CD4-positive, alpha-beta T cell treated with Interleukin-6 at 100 ng/mL for 8 hours (primary cell): ENCODE measurements around the gene ITSN1.

ENCODE experiments used
- DNase-seq: peaks from one replicate; pipeline ENCODE4 v3.0.0-alpha.2; 2020; ENCODE audit warnings: mixed read lengths, low spot score

ITSN1 gene

DNA sequence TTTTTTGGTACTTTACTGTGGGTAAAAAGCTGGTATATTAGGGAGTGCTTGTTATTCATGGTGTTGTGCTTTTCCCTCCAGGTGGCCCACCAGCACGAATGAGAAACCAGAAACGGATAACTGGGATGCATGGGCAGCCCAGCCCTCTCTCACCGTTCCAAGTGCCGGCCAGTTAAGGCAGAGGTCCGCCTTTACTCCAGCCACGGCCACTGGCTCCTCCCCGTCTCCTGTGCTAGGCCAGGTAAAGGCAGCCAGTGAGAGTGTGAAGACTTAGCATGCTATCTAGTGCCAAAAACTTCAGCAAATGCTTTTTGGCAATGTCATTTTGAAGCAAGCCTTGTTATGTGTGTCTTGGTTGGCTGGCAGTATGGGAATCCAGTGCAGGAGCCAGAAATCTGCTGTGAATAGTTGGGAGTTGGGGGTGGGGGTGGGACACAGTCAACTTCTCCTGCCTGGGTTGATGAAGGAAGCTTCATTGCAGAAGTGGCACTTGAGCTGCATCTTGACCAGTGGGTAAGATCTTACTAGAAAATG, 171.6 kb downstream of the ITSN1 start:
- no peak for DNase-seq

DNA sequence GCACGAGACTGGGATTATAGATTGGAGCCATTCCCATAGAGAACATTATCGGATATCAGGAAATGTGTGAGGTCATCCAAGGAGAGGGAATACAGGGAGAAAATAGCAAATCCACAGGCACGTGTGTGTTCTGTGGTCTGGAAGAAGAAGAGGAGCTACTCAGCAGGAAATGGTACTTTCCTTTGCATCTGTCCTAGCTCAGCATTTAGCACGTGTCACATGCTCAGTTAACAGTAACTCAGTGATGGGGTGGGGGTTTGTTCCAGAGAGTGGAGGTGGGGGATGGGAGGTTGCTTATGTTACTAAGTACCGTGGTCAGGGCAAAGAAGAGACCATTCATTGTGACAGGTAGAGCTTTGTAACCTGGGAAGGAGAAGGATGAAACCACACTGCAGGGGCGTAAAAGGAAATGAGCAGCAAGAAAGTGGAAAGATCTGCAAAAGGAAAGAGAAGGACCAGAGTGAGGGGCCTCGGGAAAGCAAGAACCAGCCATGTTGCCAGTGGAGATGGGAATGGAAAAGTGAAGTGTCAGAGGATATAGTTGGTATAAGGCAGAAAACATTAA, 172.9 kb downstream of the ITSN1 start:
- no peak for DNase-seq

DNA sequence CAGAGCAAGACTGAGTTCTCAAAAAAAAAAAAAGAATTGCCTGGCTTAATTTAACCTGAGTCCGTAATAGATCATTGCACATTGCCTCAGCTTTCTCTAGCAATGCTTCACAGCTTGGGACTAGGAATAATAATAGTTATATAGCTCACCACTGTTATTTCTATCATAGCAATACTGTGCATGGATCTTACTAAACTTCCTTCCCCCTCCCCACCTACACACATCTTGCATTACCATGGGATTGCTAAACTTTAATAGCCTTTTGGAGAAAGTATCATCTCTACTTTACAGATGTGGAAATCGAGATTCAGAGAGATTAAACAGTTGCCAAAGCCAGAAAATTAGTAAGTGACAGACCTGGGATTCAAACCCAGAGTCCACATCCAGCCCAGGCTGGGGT, 173.9 kb downstream of the ITSN1 start:
- no peak for DNase-seq

DNA sequence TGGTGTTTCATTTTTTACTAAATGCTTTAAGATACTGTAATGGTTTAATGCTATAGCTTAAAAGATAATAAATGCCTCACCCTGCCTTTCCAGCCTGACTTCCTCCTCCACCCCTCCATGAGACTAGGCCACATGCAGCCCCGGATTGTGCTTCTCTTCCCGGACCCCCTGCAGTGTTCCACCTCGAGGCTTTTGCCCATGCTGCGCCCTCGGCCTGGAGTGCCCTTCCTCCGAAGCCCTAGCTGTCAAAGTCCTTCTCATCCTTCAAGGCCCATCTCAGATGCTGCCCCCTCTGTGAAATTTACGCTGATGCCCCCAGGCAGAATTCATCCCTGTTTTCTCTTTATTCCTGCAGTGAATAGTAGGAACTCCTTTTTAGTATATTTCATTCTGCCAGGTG, 174.8 kb downstream of the ITSN1 start:
- DNase-seq, result no peak

DNA sequence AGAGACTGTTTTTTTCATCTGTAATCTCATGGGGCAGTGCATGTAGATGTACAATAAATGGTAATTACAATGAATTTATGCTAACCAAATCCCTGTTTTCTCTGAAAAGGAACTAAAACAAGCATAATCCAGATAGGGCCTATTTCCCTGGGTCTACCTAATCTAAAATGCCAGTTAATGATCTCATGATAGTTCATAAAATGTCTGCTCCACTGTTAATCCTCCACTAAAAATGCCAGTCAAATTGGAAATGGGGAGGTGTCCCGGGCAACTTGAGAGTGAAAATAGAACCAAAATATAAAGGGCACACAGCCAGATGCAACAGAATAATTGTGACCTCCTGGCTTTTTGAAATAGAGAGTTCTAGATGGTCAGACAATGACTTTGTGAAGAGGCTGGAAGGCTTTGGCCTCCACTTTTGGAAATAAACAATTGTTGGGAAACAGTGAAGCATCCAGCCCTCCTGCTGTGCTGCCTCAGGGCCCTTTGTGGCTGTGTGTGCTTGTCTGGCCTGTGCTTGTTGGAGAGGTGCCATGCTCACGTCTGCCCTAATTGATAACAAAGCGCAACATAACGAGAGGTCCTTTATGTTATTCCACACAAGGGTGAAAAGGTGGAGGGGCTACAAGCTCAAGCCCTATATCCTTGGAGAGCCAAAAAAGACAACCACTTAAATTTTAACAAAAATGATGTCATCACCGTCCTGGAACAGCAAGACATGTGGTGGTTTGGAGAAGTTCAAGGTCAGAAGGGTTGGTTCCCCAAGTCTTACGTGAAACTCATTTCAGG, 175.6 kb downstream of the ITSN1 start:
- DNase-seq, result no peak

DNA sequence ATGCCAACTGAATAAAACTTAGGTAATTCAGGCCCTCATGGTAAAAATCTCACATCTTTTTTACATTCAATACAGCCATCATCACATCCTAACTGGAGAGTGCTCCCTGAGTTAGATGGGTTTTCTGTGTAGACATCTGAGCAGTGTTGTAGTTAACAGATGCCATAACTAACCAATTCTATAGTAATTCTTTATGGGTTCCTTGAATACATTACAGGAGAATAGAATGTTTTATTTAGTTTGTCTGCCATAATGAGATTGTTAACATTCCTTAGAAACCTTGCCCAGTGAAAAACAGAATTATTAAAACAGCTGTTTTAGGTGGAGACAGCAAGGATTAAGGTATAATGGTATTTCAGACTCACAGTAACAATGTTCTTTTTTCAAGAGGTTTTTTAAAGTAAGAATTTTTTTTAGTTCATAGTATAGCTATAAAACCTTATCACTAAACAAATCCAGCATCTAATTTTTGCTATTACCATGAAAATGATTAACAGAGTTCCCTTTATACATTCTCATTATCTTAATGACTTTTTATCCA, 178.0 kb downstream of the ITSN1 start:
- no peak for DNase-seq

DNA sequence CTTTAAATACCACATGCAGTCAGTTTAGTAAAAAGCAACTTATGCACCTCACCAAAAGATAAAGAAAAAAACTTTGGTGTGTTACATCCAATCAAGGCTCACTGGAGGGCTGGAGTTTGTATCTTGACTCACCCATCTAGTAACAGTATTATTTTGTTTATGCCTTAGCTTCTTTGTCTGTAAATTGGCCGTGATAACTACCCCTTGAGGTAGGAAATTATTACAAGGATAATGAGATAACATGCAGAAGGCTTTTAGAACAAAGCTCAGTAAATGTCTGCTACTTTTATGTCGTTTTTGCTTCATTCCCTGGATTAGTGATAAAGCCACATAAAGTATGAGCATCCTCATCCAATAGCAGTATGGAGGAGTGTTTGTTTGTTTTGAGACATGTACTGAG, 178.5 kb downstream of the ITSN1 start:
- no peak for DNase-seq

DNA sequence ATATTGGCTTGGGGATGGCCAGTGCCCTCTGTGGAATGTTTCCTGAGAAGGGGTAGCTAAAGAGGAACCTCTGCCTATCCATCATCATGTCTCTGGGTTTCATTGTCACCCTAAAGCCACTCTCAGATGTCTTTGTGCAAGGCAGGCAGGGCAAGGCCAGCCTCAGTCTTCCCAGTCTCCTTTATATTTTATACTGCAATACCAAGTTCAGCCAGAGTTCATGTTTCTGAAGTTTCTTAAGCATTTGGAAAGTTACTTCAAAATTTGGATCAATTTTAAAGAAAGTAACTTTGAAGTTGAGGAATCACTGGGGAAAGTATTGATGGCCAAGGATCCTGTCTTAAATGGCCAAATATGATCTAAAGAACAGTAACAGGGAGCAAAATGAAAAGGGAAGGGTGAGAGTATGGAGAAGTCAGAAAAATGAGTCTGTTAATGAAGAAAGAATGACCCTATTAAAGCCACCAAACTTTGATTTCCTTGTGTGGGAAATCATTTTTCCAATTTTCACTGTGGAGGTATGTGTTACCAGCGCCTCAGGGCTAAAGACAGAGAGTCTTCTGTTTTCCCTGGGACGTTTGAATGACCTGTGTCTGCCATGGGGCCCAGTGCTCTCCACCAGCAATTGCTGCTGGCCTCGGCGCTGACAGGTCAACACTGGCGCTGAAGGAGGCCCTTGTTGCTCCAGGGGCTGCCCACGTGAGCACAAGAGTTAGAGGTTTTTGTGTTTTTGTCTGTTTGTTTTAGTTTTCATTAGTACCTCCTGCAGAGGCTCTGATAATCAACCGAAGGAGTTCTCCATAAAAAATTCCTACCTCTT, 179.4 kb downstream of the ITSN1 start:
- no peak for DNase-seq

DNA sequence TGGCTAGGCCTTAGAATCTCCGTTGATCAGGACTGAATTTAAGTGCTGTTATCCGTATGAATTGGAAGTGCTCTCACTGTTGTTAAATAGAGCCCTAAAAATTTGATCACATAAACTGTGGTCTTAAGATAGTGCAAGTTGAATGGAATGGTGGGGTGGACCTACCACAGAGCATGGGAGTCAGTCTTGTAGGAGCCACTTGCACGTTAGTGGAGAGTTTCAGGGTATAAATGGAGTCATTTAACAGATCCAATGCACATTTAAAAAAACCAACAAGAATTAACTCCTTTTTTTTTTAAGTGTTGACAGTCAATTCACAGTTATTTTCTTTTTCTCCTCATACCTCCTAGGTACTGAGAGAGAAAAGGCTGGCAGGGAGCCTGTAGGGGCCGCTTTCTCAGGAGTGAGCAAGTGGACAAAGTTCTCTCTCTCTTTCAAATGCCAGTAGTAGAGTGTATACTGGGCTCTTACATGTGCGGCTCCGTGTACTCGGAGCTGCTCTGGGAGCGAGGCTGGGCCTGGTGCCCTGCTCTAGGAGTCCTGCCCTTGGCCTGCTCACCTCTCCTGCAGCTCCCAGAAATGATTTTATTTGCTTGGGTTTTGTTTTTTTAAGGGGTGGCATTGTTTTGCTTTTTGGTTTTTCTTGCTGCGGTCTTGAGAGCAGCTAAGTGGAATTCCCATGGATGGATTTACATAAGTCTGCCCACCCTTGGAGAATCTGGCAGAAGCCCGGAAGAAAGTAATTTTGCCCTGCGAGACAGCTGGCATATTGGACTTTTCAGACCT, 182.0 kb downstream of the ITSN1 start:
- no peak for DNase-seq

DNA sequence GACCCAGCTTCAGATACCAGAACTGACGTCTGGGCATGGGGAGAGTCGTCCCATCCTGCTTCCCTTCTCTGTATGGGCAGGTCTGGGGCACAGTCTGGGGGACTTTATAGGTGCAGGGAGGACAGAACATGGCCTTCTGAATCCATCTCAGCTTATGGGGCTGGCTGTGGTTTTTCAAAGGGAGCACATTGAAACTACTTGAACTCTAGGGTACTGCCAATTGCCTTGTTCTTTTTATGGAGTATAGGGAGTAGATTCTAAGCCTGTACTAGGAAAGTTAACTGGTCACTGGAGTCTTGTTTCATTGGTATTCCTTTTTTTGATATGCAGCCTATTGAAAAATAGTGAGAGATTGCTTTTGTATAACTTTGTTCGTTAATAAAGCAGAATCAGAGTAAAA, 183.1 kb downstream of the ITSN1 start:
- no peak for DNase-seq

DNA sequence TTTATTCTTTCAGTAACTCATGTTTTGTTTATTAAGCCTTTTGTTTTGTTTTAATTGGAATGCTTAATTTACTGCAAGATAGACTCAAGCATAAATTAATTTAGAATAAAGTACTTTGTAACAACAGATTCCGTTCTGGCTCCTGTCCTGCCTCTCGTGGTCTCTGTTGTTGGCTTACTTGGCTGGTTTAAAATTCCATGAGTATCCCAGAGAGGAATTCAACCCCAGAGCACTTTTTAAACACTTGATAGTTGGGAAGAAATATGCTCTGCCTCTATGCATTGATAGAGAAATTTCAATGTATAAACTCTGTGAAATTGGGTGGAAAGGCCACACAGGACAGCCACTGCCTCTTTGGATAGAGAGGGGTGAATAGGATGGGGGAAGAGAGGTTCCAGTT, 183.6 kb downstream of the ITSN1 start:
- DNase-seq, result no peak

DNA sequence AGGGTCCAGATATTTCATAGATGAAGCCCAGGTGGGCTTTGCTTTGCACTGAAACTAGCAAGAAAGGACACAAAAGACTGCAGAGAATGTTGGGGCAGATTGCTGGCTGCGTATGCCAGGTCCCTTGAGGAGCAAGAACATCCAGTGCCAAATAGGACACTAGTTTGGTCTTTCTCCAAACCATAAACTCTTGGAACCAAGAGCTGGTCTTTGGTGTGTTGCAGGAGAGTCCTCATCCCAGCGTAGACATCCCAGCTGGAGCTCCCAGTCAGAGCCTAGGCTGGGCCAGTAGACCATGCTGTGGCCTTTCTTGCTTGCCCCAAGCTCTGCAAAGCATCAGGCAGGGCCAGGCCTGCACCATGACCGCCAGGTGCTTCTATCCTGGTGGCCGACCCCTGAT, 185.8 kb downstream of the ITSN1 start:
- no peak for DNase-seq

DNA sequence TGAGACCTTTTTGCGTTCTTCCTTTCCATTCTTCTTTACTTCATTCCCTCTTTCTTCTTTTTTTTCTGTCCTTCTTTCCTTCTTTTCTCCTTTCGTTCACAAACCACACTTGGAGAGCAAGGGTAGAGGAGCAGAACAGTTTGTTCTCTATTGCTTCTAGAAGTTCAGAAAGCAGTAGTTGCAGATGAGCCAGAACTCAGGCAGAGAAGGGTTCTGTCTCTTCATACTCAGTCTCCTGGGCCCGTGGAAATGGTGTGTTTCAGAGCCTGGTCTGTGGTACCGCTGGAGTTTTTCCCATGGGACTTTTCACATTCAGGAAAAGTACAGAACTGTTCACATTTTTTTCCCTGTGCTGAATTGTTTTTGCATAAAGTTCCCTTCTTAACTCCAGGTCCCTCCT, 186.3 kb downstream of the ITSN1 start:
- no peak for DNase-seq

DNA sequence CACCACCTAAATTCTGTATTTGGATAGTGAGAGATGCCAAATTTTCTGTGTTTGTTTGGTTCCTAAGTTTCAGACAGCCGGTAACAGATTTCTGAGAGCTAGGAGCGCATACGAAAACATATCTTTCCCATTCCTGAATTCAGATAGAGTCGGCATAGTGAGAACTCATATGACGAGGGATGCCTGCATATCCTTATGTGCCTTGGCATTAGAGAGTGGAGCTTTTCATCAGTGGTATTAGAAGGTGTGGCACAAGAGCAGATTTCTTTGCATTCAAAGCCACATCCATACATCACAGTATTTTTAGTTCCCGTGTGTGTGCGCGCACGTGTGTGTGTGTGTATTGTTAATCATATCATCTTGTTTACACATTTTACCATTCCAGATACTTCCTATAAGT, 187.5 kb downstream of the ITSN1 start:
- no peak for DNase-seq

DNA sequence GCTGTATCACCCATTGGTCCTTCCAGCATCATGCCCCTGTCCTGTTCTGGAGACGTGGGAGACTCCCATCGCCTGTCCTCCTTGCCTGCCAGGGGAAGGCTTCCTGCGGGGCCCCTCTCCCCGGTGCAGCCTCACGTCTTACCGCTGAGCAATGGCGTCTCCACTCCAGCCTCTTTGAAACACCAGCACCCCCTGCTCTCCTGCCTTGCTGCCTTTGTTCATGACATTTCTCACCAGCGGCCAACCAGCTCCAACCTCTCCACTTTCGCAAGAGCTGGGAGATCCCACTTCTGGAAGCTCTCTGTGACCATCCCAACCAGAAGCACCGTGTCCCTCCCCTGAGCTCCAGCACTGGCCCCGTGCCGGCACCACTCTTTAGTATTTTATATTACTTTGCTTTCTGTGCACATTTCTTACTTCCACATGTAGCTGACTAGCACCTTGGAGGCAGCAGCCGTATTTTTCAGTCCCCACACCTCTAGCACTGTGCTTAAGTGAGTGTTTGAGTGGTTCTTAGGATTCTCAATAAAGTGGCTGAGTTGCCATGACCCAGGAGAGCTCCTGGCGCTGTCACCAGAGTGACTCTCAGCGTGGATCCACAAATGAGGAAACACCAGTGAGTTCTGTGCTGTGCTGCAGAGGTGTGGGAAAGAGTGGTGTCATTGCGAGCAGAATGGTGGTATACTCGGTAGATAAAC, 189.8 kb downstream of the ITSN1 start:
- no peak for DNase-seq

DNA sequence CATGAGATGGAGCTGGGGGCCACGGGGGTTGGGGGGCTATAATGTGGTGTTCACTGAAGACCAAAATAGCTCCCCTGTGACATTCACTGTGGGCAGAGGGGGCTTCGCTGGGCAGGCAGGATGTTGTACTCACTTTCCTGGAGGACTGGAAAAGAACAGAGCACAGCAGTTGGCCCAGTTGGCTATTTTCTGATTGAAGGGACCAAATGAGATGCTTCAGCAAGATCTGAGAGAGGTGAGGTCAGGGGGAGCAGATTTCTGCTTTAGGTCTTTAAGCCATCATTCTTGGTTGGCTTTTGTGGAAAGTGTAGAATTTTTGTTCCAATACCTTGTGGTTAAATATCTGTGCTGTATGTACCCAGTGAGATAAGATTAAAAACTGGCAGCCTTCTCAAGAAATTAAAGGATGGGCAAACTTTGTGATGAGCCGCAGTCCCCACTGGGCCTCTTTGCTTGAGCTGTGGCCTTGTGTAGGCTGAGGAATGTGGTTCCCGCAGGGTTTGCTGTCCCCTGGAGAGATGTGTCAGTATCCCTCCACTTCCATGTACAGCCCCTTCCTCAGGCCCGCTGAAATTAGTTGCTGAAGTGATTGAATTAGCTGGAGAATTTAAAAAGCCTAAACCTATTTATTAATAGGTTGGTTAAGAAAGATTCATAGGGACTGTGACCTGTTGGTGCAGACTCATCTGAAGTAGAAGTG, 192.7 kb downstream of the ITSN1 start:
- DNase-seq, result no peak

DNA sequence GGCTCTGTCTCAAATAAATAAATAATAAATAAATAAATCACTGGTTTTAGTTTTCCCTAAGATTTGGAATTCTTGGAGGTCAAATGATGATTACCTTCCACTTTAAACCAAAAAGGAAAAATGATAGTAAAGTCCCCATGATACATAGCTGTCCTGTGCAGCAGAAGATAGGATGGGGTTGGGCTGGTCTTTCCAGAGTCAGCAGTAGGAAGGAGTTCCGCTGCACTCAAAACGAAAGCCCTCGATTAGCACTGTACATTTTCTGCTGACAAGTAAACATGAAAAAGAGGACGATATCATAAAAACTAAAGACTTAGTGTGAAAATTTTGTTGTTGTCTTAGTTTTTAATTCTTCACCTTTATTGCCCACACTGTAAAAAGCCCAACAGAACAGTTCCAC, 193.6 kb downstream of the ITSN1 start:
- DNase-seq, result no peak

DNA sequence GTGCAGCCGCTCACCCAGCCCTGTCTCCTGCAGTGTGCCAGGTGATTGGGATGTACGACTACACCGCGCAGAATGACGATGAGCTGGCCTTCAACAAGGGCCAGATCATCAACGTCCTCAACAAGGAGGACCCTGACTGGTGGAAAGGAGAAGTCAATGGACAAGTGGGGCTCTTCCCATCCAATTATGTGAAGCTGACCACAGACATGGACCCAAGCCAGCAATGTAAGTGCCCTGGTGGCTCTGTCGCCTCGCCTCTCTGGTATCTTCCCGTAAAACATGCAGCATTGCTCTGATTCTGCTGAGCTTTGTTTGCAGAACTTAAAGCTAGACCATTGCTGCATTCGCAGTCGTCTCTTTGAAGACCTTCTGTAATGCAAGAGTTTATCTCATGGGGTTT, 194.1 kb downstream of the ITSN1 start:
- no peak for DNase-seq

DNA sequence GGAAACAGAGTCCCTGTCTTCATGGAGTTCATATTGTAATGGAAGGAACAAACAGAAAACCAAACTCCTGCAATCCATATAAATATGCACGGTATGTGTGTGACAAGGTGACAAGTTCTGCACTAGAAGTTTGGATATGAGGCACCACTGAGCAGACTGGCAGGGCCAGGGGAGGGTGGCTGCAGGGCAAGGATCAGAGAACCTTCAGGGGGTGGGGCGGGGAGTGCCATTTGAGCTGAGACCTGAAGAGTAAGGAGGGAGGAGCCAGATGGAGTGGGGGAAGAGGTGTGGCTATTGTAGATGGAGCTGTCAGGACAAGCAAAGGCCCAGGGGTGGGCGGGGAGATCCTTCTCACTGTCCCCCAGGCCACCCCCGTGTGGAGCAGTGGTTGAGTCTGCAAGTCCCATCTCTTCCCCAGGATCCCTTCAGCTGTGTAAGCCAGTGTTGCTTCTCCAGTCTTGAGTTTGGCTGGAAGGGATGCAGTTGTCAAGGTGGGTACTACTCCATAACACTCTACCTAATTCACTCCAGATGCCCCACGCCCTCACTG, 196.9 kb downstream of the ITSN1 start:
- DNase-seq, result no peak

DNA sequence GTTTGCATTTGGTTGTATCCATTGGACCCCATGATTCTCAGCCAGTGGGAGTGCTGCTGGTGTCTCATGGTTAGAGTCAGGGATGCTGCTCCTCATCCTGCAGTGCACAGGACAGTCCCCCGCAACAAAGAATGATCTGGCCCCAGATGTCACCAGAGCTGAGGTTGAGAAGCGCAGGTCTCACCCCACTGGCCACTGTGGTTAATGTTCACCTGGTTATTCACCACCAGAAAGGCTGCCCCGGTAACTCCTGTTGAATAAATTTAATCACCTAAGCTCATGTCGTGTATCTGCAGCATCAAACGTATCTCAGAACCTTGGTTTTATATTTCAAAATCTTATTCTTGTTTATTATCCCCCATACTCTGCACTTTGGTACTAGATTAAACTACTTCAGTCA, 197.5 kb downstream of the ITSN1 start:
- DNase-seq, result no peak
